PC-3 (cell line): ENCODE data around the gene SLC13A3. TPM values are rescaled to one million over a fixed set of nuclear protein-coding genes. Genes with fewer than 3 reads are reported as not detected.

Experiments
- ATAC-seq: fragments of 200-7000 bp; cut with Tn5 transposase; 2 replicates; pipeline ENCODE4 v1.9.1; 2020; ENCODE audit warnings: mild to moderate bottlenecking, moderate library complexity
- BruUV-seq: library from RNA; stranded (reverse); fragments of 400-500 nt; replicated peaks from 2 replicates; lab custom pipeline; 2021; lab: Mats Ljungman, UMichigan
- CTCF ChIA-PET: fragments of 300-600 bp; sonication (Branson Sonifier 250); formaldehyde crosslinking; loops from one replicate; lab custom pipeline; 2022; ENCODE audit warnings: antibody characterized with exemption; lab: Charles Lee
- POLR2A ChIA-PET: fragments of 300-600 bp; sonication (Branson Sonifier 250); formaldehyde crosslinking; loops from one replicate; lab custom pipeline; 2022; ENCODE audit warnings: antibody characterized with exemption; ENCODE audit not compliant: unreplicated experiment; lab: Charles Lee
- DNase-seq: peaks from one replicate; pipeline ENCODE4 v3.0.0-alpha.2; 2015
- H2AFZ ChIP-seq: fragments of 300-600 bp; sonication (generic); 2 replicates; pipeline ENCODE4 v1.6.0; 2016; ENCODE audit warnings: antibody characterized with exemption, low read length
- H3F3A ChIP-seq: fragments of 300-600 bp; sonication (generic); one replicate; pipeline ENCODE4 v1.6.0; 2017; ENCODE audit warnings: antibody characterized with exemption, low read length, control low read depth, mild to moderate bottlenecking; ENCODE audit not compliant: unreplicated experiment
- H3K27ac ChIP-seq: fragments of 300-600 bp; sonication (generic); 2 replicates; pipeline ENCODE4 v1.5.1; 2016; ENCODE audit warnings: mild to moderate bottlenecking, low read length
- H3K27me3 ChIP-seq: fragments of 300-600 bp; sonication (generic); 2 replicates; pipeline ENCODE4 v1.6.1; 2016; ENCODE audit warnings: low read length, mixed read lengths
- H3K36me3 ChIP-seq: fragments of 300-600 bp; sonication (generic); 2 replicates; pipeline ENCODE4 v1.6.1; 2016; ENCODE audit warnings: low read depth, mixed run types, low read length, mixed read lengths
- H3K4me1 ChIP-seq: fragments of 300-600 bp; sonication (generic); 2 replicates; pipeline ENCODE4 v1.5.1; 2016; ENCODE audit warnings: low read length; ENCODE audit not compliant: insufficient read depth
- H3K4me2 ChIP-seq: fragments of 300-600 bp; sonication (generic); 2 replicates; pipeline ENCODE4 v1.6.0; 2016; ENCODE audit warnings: low read length
- H3K4me3 ChIP-seq: fragments of 300-600 bp; sonication (generic); 2 replicates; pipeline ENCODE4 v1.5.1; 2016; ENCODE audit warnings: mild to moderate bottlenecking, low read length, mixed read lengths
- H3K79me2 ChIP-seq: fragments of 300-600 bp; sonication (generic); 2 replicates; pipeline ENCODE4 v1.6.1; 2017; ENCODE audit warnings: low read length, mixed read lengths
- H3K9ac ChIP-seq: fragments of 300-600 bp; sonication (generic); 2 replicates; pipeline ENCODE4 v1.6.0; 2016; ENCODE audit warnings: mild to moderate bottlenecking, low read length
- H3K9me2 ChIP-seq: fragments of 300-600 bp; sonication (generic); replicated peaks from 2 replicates; pipeline ENCODE4 v1.6.1; 2016; ENCODE audit warnings: mixed run types, low read length, mixed read lengths
- H3K9me3 ChIP-seq: fragments of 300-600 bp; sonication (generic); 2 replicates; pipeline ENCODE4 v1.6.1; 2016; ENCODE audit warnings: low read length, mixed read lengths
- H4K20me1 ChIP-seq: fragments of 300-600 bp; sonication (generic); 2 replicates; pipeline ENCODE4 v1.6.1; 2016; ENCODE audit warnings: low read length, mixed read lengths
- EZH2 ChIP-seq: fragments of 300-600 bp; sonication (generic); IDR thresholded peaks from one replicate; pipeline ENCODE4 v1.6.1; 2017; ENCODE audit warnings: antibody characterized with exemption, mild to moderate bottlenecking, low read length; ENCODE audit not compliant: unreplicated experiment
- EZH2phosphoT487 ChIP-seq: fragments of 300-600 bp; sonication (generic); IDR thresholded peaks from 2 replicates; pipeline ENCODE4 v1.6.1; 2018; ENCODE audit warnings: mild to moderate bottlenecking, antibody characterized with exemption, low read length, borderline replicate concordance
- intact Hi-C: fragments of 100-400 bp; cut with micrococcal nuclease; formaldehyde crosslinking; loops from 2 replicates; pipeline ENCODE4 v1.9.0; 2023
- total RNA-seq: library from RNA; depleted of rRNA; stranded (reverse); fragments of >200 nt; gene quantifications from 2 replicates; pipeline ENCODE4 v1.2.3, GENCODE V29; 2014
- TF ChIP-seq, protein P1 (sequence below): fragments of 300-600 bp; sonication (generic); conservative IDR thresholded peaks from 2 replicates; pipeline ENCODE4 v1.5.1; 2017; ENCODE audit warnings: antibody characterized with exemption, low read depth, mild to moderate bottlenecking, low read length

SLC13A3 gene
- total RNA-seq, 1 experiment from 2014 or later = not detected

- ATAC-seq (no peak), DNase-seq (no peak)
- Histone ChIP-seq H3K9me2 (no peaks in the 10 kb centered on the region), H3K9me3 (no peaks in the 10 kb centered on the region), H3K4me3 (no peak overlapping the region), H3K79me2 (no peaks in the 10 kb centered on the region), H3F3A (no peaks in the 10 kb centered on the region), H3K9ac (no peak overlapping the region), H3K27ac (no peak overlapping the region), H2AFZ (no peak overlapping the region), H3K27me3 (peaks cover 75% of the 10 kb centered on the region), H3K36me3 (no peaks in the 10 kb centered on the region), H4K20me1 (no peaks in the 10 kb centered on the region), H3K4me2 (no peak overlapping the region), H3K4me1 (no peaks in the 10 kb centered on the region)
- intact Hi-C loops = no loop called here
- TF ChIP-seq, protein P1, sequence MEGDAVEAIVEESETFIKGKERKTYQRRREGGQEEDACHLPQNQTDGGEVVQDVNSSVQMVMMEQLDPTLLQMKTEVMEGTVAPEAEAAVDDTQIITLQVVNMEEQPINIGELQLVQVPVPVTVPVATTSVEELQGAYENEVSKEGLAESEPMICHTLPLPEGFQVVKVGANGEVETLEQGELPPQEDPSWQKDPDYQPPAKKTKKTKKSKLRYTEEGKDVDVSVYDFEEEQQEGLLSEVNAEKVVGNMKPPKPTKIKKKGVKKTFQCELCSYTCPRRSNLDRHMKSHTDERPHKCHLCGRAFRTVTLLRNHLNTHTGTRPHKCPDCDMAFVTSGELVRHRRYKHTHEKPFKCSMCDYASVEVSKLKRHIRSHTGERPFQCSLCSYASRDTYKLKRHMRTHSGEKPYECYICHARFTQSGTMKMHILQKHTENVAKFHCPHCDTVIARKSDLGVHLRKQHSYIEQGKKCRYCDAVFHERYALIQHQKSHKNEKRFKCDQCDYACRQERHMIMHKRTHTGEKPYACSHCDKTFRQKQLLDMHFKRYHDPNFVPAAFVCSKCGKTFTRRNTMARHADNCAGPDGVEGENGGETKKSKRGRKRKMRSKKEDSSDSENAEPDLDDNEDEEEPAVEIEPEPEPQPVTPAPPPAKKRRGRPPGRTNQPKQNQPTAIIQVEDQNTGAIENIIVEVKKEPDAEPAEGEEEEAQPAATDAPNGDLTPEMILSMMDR = no peak; the same call in 1 of the 2 replicates
- TF ChIP-seq EZH2phosphoT487 (no peak), EZH2 (no peak)
- CTCF ChIA-PET = no interaction called here
- POLR2A ChIA-PET = no interaction called here
- no TSS peak for BruUV-seq
Observed at GRCh38 chr20:46539113-46539512, 112.1 kb downstream of the SLC13A3 start.

DNA sequence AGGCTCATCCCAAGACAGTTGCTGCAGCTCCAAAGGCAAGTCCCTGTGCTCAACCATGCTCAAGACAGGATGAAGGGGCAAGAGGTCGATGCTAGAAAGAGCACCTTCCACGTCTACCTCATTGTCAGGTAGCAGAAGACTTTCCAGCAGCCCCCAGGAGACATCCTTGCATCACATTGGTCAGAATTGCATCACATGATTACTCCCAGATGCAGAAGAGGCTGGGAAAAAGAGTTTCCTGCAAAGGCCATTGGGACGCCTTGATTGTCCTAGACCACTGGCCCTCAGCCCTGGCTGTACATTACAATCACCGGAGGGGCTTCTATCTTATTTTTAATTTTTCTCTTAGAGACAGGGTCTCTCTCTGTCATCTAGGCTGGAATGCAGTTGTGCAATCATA is 120.6 kb downstream of the SLC13A3 start:
- H3K9ac ChIP-seq = no peak overlapping the region
- no peak overlapping the region for H3K4me2 ChIP-seq
- no peak overlapping the region for H3K4me3 ChIP-seq
- ChIA-PET CTCF (no interaction called here), POLR2A (no interaction called here)
- H2AFZ ChIP-seq = no peak overlapping the region
- no peaks in the 10 kb centered on the region for H3K9me2 ChIP-seq
- H4K20me1 ChIP-seq = no peaks in the 10 kb centered on the region
- no peaks in the 10 kb centered on the region for H3K79me2 ChIP-seq
- no peaks in the 10 kb centered on the region for H3K36me3 ChIP-seq
- ATAC-seq (no peak), DNase-seq (no peak)
- no TSS peak for BruUV-seq
- intact Hi-C loops = no loop called here
- no peaks in the 10 kb centered on the region for H3K4me1 ChIP-seq
- H3K27ac ChIP-seq = no peak overlapping the region
- H3K27me3 ChIP-seq = peaks cover 10% of the 10 kb centered on the region
- H3K9me3 ChIP-seq = no peaks in the 10 kb centered on the region
- no peak for TF ChIP-seq EZH2
- TF ChIP-seq, protein P1 = no peak
- no peak for TF ChIP-seq EZH2phosphoT487
- H3F3A ChIP-seq = no peaks in the 10 kb centered on the region

DNA sequence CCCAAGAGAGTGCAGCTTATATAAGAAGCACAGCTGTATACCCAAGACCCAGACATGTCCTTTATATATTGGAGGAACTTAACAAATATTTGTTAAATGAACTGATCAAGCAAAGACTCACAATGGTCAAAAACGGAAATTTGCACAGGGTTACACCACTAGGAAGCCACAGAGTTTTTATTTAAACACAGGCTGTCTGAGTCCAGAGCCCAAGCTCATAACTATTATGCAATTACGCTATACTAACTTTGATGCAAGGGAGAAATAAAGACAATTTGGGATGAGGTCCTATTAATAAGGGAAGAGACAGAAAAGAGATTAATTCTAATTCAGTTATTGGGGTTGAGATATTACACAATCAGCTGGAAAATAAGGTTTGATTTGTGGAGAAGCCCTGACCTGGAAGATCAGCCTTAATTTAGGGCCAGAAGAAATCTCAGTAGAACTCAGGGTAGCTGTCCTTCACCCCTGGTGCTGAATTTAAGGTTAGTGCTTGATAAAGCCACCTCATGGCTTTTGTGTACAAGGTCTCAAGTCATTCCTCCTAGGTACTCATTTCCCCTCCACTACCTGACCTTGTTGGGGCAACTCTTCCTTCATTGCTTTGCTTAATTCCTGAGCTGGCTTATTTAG is 127.4 kb downstream of the SLC13A3 start:
- Histone ChIP-seq H3K9me2 (no peaks in the 10 kb centered on the region), H3K36me3 (no peaks in the 10 kb centered on the region), H3K4me1 (no peaks in the 10 kb centered on the region), H3K9me3 (no peaks in the 10 kb centered on the region), H2AFZ (no peak overlapping the region), H3K4me2 (no peak overlapping the region), H3F3A (no peaks in the 10 kb centered on the region), H3K27ac (no peak overlapping the region), H3K27me3 (no peaks in the 10 kb centered on the region), H3K9ac (no peak overlapping the region), H3K79me2 (no peaks in the 10 kb centered on the region), H4K20me1 (no peaks in the 10 kb centered on the region), H3K4me3 (no peak overlapping the region)
- CTCF ChIA-PET = interaction anchor here (0.6 kb wide), 1 partner anchor 223 kb away, joined by 3 read pairs; no protein-coding TSS in a partner anchor
- intact Hi-C loops = no loop called here
- ATAC-seq (no peak), DNase-seq (peak; percentile 32)
- BruUV-seq = no TSS peak
- TF ChIP-seq, protein P1 = no peak
- no peak for TF ChIP-seq EZH2
- TF ChIP-seq EZH2phosphoT487 = no peak
- POLR2A ChIA-PET = no interaction called here
